ENCODE results near the gene ADAMTS18. TPM values are rescaled to one million over a fixed set of nuclear protein-coding genes. Genes with fewer than 3 reads are reported as not detected.

Gene ADAMTS18
- total RNA-seq, 2 donors from 2014 or later, result not detected

DNA sequence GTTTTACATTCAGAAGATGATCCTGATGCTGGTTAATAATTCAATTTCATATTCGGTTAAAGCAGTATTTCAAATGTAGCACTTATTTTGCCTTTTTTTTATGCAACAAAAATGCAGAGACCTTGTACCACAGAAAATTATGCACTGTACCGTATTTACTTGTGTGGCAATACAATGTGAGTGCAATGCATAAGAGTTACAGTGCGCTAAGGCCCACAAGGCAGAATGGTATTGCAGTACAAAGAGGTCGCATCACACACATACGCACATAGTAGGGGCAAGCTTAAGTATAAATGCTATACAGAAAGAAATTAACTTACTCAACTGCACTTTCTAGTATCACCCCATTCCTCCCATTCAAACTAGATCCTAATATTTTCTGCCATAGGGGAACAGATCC, 132.6 kb downstream of the ADAMTS18 start:
- Histone ChIP-seq H3K4me3 (no peak overlapping the region), H3K27ac (no peak overlapping the region), H3K4me1 (no peaks in the 10 kb centered on the region), H3K27me3 (no peaks in the 10 kb centered on the region), H3K36me3 (no peaks in the 10 kb centered on the region), H3K9me3 (no peaks in the 10 kb centered on the region)
- DNase-seq (ENCODE audit: low spot score), result no peak
- TF ChIP-seq CTCF (IDR thresholded peaks at IDR 0.05), result no peak

DNA sequence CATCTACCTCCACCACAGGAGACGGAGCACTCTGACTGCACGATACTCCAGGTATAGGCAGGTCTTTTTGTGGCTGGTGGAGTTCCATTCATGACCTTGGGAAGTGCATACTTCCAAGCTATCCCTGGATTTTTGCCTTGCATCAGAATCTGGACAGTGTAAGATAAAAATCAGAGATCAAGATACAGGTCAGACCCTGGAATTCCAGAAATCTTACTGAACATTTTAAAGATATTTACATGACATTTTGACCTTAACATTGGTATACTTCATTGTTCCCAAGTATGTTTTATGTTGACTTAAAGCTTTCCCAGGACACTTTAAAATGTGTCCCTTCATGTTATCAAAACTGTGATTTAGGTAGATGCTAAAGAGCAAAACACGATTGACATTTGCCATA, 134.6 kb downstream of the ADAMTS18 start:
- no peak overlapping the region for H3K4me3 ChIP-seq
- no peak overlapping the region for H3K27ac ChIP-seq
- H3K36me3 ChIP-seq, result no peaks in the 10 kb centered on the region
- H3K9me3 ChIP-seq, result no peaks in the 10 kb centered on the region
- no peak for DNase-seq (ENCODE audit: low spot score)
- no peak for TF ChIP-seq CTCF (IDR thresholded peaks at IDR 0.05)
- H3K4me1 ChIP-seq, result no peaks in the 10 kb centered on the region
- H3K27me3 ChIP-seq, result no peaks in the 10 kb centered on the region

DNA sequence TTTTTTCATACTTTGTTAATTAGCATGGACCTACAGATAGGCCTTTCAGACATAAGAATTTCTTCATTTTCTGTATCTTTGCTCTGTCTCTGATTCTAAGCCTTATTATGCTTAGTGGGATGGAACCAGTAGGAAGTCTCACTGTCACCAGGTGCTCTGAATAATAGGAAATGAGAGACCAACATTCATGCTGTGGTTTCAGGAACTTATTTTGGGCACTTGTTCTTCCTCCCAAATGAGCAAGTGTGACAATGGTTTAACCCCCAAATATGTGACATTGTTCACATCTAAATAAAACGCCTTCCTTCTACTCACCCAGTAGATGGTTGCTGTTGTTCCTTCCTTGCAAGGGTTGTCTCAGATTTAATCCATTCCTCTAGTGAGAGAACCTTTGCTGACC, 135.4 kb downstream of the ADAMTS18 start:
- no peak overlapping the region for H3K4me3 ChIP-seq
- H3K9me3 ChIP-seq, result no peaks in the 10 kb centered on the region
- no peak for TF ChIP-seq CTCF (IDR thresholded peaks at IDR 0.05)
- no peaks in the 10 kb centered on the region for H3K27me3 ChIP-seq
- no peaks in the 10 kb centered on the region for H3K36me3 ChIP-seq
- H3K27ac ChIP-seq, result no peak overlapping the region
- H3K4me1 ChIP-seq, result no peaks in the 10 kb centered on the region
- no peak for DNase-seq (ENCODE audit: low spot score)

- H3K4me1 ChIP-seq, result no peaks in the 10 kb centered on the region
- no peaks in the 10 kb centered on the region for H3K27me3 ChIP-seq
- H3K4me3 ChIP-seq, result no peak overlapping the region
- DNase-seq (ENCODE audit: low spot score), result peak; percentile 64
- no peak overlapping the region for H3K27ac ChIP-seq
- H3K9me3 ChIP-seq, result no peaks in the 10 kb centered on the region
- no peak for TF ChIP-seq CTCF (IDR thresholded peaks at IDR 0.05)
- no peaks in the 10 kb centered on the region for H3K36me3 ChIP-seq
Observed at GRCh38 chr16:77298418-77299360, 136.1 kb downstream of the ADAMTS18 start.

- H3K4me1 ChIP-seq, result no peaks in the 10 kb centered on the region
- H3K27ac ChIP-seq, result no peak overlapping the region
- no peaks in the 10 kb centered on the region for H3K27me3 ChIP-seq
- no peak for DNase-seq (ENCODE audit: low spot score)
- H3K4me3 ChIP-seq, result no peak overlapping the region
- no peaks in the 10 kb centered on the region for H3K9me3 ChIP-seq
- no peak for TF ChIP-seq CTCF (IDR thresholded peaks at IDR 0.05)
- no peaks in the 10 kb centered on the region for H3K36me3 ChIP-seq
Observed at GRCh38 chr16:77297996-77298395, 136.8 kb downstream of the ADAMTS18 start.

Measured in right atrium auricular region (tissue), 2 donors.